ENCODE data around the gene ALDH3A1.

DNA sequence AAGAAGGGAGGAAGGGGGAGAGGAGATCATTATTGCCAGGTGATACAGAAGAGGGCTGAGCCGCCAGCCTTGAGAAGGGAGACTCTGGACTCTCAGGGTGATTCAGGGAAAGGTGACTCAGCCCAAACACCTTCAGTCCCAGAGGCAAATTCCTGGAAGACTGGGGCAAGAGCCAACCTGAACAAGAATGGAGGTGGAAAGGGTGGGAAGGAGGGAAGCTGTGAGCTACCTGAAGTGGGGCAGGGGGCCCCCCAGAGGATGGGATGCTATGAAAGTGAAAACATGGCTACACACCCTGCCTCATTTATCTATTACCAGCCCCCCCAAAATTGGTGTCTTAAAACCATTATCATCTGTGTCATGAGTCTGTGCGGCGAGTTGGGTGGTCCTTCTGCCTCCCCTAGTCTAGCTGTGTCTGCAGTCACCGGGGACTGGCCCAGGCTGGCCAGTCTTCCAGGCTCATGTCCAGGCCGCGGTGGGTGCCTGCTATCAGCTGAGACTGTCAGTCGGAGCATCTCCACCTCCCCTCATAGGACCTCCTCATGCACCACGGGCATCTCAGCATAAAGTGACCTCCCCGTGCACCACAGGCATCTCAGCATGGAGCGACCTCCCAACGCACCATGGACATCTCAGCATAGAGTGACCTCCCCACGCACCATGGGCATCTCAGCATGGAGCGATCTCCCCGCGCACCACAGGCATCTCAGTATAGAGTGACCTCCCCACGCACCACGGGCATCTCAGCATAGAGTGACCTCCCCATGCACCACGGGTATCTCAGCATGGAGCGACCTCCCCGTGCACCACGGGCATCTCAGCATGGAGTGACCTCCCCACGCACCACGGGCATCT lies 28.5 kb downstream of the ALDH3A1 start:
- TF ChIP-seq, protein P1, sequence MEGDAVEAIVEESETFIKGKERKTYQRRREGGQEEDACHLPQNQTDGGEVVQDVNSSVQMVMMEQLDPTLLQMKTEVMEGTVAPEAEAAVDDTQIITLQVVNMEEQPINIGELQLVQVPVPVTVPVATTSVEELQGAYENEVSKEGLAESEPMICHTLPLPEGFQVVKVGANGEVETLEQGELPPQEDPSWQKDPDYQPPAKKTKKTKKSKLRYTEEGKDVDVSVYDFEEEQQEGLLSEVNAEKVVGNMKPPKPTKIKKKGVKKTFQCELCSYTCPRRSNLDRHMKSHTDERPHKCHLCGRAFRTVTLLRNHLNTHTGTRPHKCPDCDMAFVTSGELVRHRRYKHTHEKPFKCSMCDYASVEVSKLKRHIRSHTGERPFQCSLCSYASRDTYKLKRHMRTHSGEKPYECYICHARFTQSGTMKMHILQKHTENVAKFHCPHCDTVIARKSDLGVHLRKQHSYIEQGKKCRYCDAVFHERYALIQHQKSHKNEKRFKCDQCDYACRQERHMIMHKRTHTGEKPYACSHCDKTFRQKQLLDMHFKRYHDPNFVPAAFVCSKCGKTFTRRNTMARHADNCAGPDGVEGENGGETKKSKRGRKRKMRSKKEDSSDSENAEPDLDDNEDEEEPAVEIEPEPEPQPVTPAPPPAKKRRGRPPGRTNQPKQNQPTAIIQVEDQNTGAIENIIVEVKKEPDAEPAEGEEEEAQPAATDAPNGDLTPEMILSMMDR (IDR thresholded peaks at IDR 0.05), result no peak
- no peak for TF ChIP-seq ZFX (IDR thresholded peaks at IDR 0.05; ENCODE audit: borderline replicate concordance)
